GM12878 (cell line): ENCODE results near the gene SCTR. TPM values are rescaled to one million over a fixed set of nuclear protein-coding genes. Genes with fewer than 3 reads are reported as not detected.

Experiments
- ATAC-seq: fragments of 200-7000 bp; cut with Tn5 transposase; 3 replicates; pipeline ENCODE4 v1.9.1; 2020; ENCODE audit warnings: mild to moderate bottlenecking, moderate library complexity
- BruUV-seq: library from RNA; stranded (reverse); fragments of 400-500 nt; replicated peaks from 2 replicates; lab custom pipeline; 2021; lab: Mats Ljungman, UMichigan
- CTCF ChIA-PET: fragments of 300-600 bp; sonication (Branson Sonifier 250); formaldehyde crosslinking; extraction: SDS; loops from one replicate; lab custom pipeline; 2021; ENCODE audit warnings: inconsistent platforms; lab: Yijun Ruan, JAX
- POLR2A ChIA-PET: fragments of 350-600 bp; formaldehyde crosslinking; extraction: SDS; loops from one replicate; lab custom pipeline; 2021; ENCODE audit warnings: inconsistent platforms; lab: Charles Lee
- RAD21 ChIA-PET: fragments of 300-600 bp; sonication (Branson Sonifier 250); formaldehyde crosslinking; loops from one replicate; lab custom pipeline; 2023; ENCODE audit warnings: antibody characterized with exemption; ENCODE audit not compliant: unreplicated experiment; lab: Charles Lee
- SMC1A ChIA-PET: fragments of 300-600 bp; sonication (Branson Sonifier 250); formaldehyde crosslinking; loops from one replicate; lab custom pipeline; 2023; ENCODE audit not compliant: unreplicated experiment, uncharacterized antibody; lab: Charles Lee
- DNase-seq: peaks from one replicate; pipeline ENCODE4 v3.0.0-alpha.2; 2011; ENCODE audit warnings: low read depth, low spot score
- FAIRE-seq: peaks from 3 replicates; lab custom pipeline; 2011; peaks lifted over from hg19 to GRCh38; lab: Jason Lieb, UNC
- H2AFZ ChIP-seq: 2 replicates; pipeline ENCODE4 v1.6.0; 2011; ENCODE audit warnings: low read depth, low read length, control low read depth; ENCODE audit not compliant: control insufficient read depth
- H3K27ac ChIP-seq: 2 replicates; pipeline ENCODE4 v1.5.1; 2011; ENCODE audit warnings: control low read depth; ENCODE audit not compliant: control insufficient read depth, insufficient read depth
- H3K27me3 ChIP-seq, 2 experiments: replicated peaks in 1 of 2; 2 replicates each; pipeline versions ENCODE4 v1.6.0 to v1.6.1; 2011; ENCODE audit warnings: low read length in 1 of 2; ENCODE audit not compliant: control insufficient read depth in 2 of 2, insufficient read depth in 2 of 2
- H3K36me3 ChIP-seq, 2 experiments: 2 replicates each; pipeline ENCODE4 v1.5.1; 2011; ENCODE audit warnings: low read length in 1 of 2; ENCODE audit not compliant: control insufficient read depth in 2 of 2, insufficient read depth in 2 of 2
- H3K4me1 ChIP-seq: 2 replicates; pipeline ENCODE4 v1.6.1; 2011; ENCODE audit warnings: mild to moderate bottlenecking, low read length, moderate library complexity, mixed read lengths; ENCODE audit not compliant: control insufficient read depth, insufficient read depth
- H3K4me2 ChIP-seq: 2 replicates; pipeline ENCODE4 v1.6.0; 2011; ENCODE audit warnings: control low read depth; ENCODE audit not compliant: control insufficient read depth, insufficient read depth
- H3K4me3 ChIP-seq: fragments of 200-600 bp; sonication (generic); 2 replicates; pipeline ENCODE4 v1.5.1; 2016
- H3K79me2 ChIP-seq: 2 replicates; pipeline ENCODE4 v1.6.0; 2011; ENCODE audit warnings: low read length; ENCODE audit not compliant: control insufficient read depth, insufficient read depth
- H3K9ac ChIP-seq: 2 replicates; pipeline ENCODE4 v1.8.0; 2011; ENCODE audit warnings: low read length, control low read depth, mixed read lengths; ENCODE audit not compliant: control insufficient read depth, insufficient read depth
- H3K9me3 ChIP-seq: replicated peaks from 3 replicates; pipeline ENCODE4 v1.5.1; 2011; ENCODE audit warnings: mild to moderate bottlenecking, low read length; ENCODE audit not compliant: control insufficient read depth, insufficient read depth
- H4K20me1 ChIP-seq: 2 replicates; pipeline ENCODE4 v1.6.0; 2011; ENCODE audit not compliant: control insufficient read depth, insufficient read depth
- ATF3 ChIP-seq: IDR thresholded peaks from 2 replicates; pipeline ENCODE4 v1.6.1; 2011; ENCODE audit warnings: low read depth, mild to moderate bottlenecking, low read length, moderate library complexity, borderline replicate concordance; ENCODE audit errors: extremely low read depth
- CHD2 ChIP-seq: IDR thresholded peaks from 2 replicates; pipeline ENCODE4 v1.6.1; 2011; ENCODE audit warnings: low read depth, low read length, improper control_type of control experiment, borderline replicate concordance
- CTCF ChIP-seq, 3 experiments: IDR thresholded peaks in 2 of 3; conservative IDR thresholded peaks in 1 of 3; 2 replicates each; pipeline ENCODE4 v1.5.1; 2011; ENCODE audit warnings: low read depth in 3 of 3, low read length in 3 of 3, mild to moderate bottlenecking in 3 of 3, control low read depth in 2 of 3, moderate library complexity in 2 of 3, inconsistent platforms in 1 of 3, mixed read lengths in 1 of 3; ENCODE audit not compliant: control insufficient read depth in 2 of 3, insufficient read depth in 1 of 3; ENCODE audit errors: extremely low read depth in 1 of 3
- EP300 ChIP-seq, 2 experiments: fragments of 150-350 bp in 1 of 2; IDR thresholded peaks; 2 replicates each; pipeline ENCODE4 v1.6.1; 2011 to 2012; ENCODE audit warnings: low read depth in 2 of 2, low read length in 2 of 2, borderline replicate concordance in 1 of 2, improper control_type of control experiment in 1 of 2, inconsistent platforms in 1 of 2; ENCODE audit not compliant: control insufficient read depth in 1 of 2
- FOXK2 ChIP-seq: fragments of 450-650 bp; IDR thresholded peaks from 2 replicates; pipeline ENCODE4 v1.6.1; 2017; ENCODE audit warnings: mild to moderate bottlenecking, moderate library complexity
- HSF1 ChIP-seq: fragments of 150-350 bp; IDR thresholded peaks from 2 replicates; pipeline ENCODE4 v1.6.1; 2014; ENCODE audit warnings: mild to moderate bottlenecking, low read depth, low read length
- MYC ChIP-seq: IDR thresholded peaks from 2 replicates; pipeline ENCODE4 v1.6.1; 2011; ENCODE audit warnings: mild to moderate bottlenecking, low read length, moderate library complexity, inconsistent platforms; ENCODE audit not compliant: insufficient read depth, insufficient replicate concordance, insufficient read length, severe bottlenecking
- NFYB ChIP-seq: IDR thresholded peaks from 2 replicates; pipeline ENCODE4 v1.6.1; 2011; ENCODE audit warnings: low read depth, mild to moderate bottlenecking, low read length, improper control_type of control experiment, moderate library complexity; ENCODE audit not compliant: insufficient read depth
- SKIL ChIP-seq: fragments of 450-650 bp; IDR thresholded peaks from 2 replicates; pipeline ENCODE4 v1.6.1; 2017; ENCODE audit warnings: mild to moderate bottlenecking, low read depth, inconsistent platforms; ENCODE audit not compliant: poor library complexity, severe bottlenecking
- SMAD5 ChIP-seq: IDR thresholded peaks from 2 replicates; pipeline ENCODE4 v1.6.1; 2016; ENCODE audit warnings: antibody characterized with exemption, low read depth
- SMARCA5 ChIP-seq: fragments of 450-650 bp; IDR thresholded peaks from 2 replicates; pipeline ENCODE4 v1.6.1; 2017; ENCODE audit warnings: mild to moderate bottlenecking
- SRF ChIP-seq, 2 experiments: IDR thresholded peaks; 2 replicates each; pipeline ENCODE4 v1.6.1; 2011; ENCODE audit warnings: low read depth in 2 of 2, low read length in 2 of 2, mild to moderate bottlenecking in 1 of 2, moderate library complexity in 1 of 2
- STAT1 ChIP-seq: fragments of 450-650 bp; conservative IDR thresholded peaks from 2 replicates; pipeline ENCODE4 v1.6.1; 2014; ENCODE audit warnings: antibody characterized with exemption, mild to moderate bottlenecking
- STAT3 ChIP-seq: IDR thresholded peaks from 2 replicates; pipeline ENCODE4 v1.6.1; 2011; ENCODE audit warnings: low read depth, low read length, improper control_type of control experiment
- SUPT20H ChIP-seq: IDR thresholded peaks from 2 replicates; pipeline ENCODE4 v1.6.1; 2011; ENCODE audit warnings: low read depth, mild to moderate bottlenecking, low read length, moderate library complexity, borderline replicate concordance; ENCODE audit not compliant: control insufficient read depth
- WGBS: methylation state at CpG from one replicate; pipeline ENCODE4 v1.1.6; 2016; ENCODE audit warnings: low lambda C conversion rate; ENCODE audit not compliant: insufficient replicate concordance, insufficient coverage; ENCODE audit errors: missing lambda C conversion rate; 5-methylcytosine and 5-hydroxymethylcytosine counted together
- in situ Hi-C: fragments of 300-500 bp; cut with MboI; formaldehyde crosslinking; loops from 9 replicates; pipeline ENCODE4 v1.14.3; 2018; ENCODE audit warnings: mixed read lengths
- intact Hi-C: fragments of 100-400 bp; cut with micrococcal nuclease; formaldehyde crosslinking; loops from one replicate; pipeline ENCODE4 v1.14.2; 2022; ENCODE audit not compliant: unreplicated experiment
- polyA plus RNA-seq, 11 experiments: library from polyadenylated mRNA; depleted of rRNA in 4 of 11; unstranded in 6 of 11; stranded (reverse) in 5 of 11; fragments of >200 nt; fragmentation: Nextera tagmentation in 4 of 11; fragmentation: Illumina TruSeq in 1 of 11; extraction: Ambion mirVana in 4 of 11; extraction: Trizol in 1 of 11; gene quantifications; 1 replicate in 1 of 11; 2 replicates in 10 of 11; pipeline versions ENCODE4 v1.2.1 to v1.2.3, GENCODE V29; 2011 to 2016; ENCODE audit warnings: inconsistent platforms in 2 of 11, missing spikeins in 2 of 11, low read depth in 1 of 11
- total RNA-seq, 4 experiments: library from RNA; depleted of rRNA in 3 of 4; stranded (reverse); fragments of >200 nt in 3 of 4; fragmentation: Illumina TruSeq in 1 of 4; extraction: Trizol in 1 of 4; gene quantifications; 2 replicates each; pipeline versions ENCODE4 v1.2.1 to v1.2.3, GENCODE V29; 2013 to 2021

The SCTR gene
- total and polyA plus RNA-seq, 10 of the 15 experiments (the other 5 are each of a cell fraction or from before 2014, with no cell fraction given): 0.26 TPM; not detected in 9

- CTCF ChIA-PET: no interaction called here
- H3K4me2 ChIP-seq: no peak overlapping the region
- in situ Hi-C loops (no loop called here), intact Hi-C loops (loop anchor here (1.0 kb wide), 1 partner anchor 8 kb away; no protein-coding TSS in a partner anchor)
- H2AFZ ChIP-seq: no peak overlapping the region
- no peaks in the 10 kb centered on the region for H4K20me1 ChIP-seq
- FAIRE-seq (no peak), DNase-seq (no peak), ATAC-seq (no peak)
- H3K9me3 ChIP-seq: no peaks in the 10 kb centered on the region
- no peak overlapping the region for H3K4me3 ChIP-seq
- BruUV-seq: no TSS peak
- POLR2A ChIA-PET: no interaction called here
- H3K9ac ChIP-seq: no peak overlapping the region
- H3K79me2 ChIP-seq: no peaks in the 10 kb centered on the region
- H3K27ac ChIP-seq: no peak overlapping the region
- peaks cover 0 to 3% of the 10 kb centered on the region in 2 experiments; a peak in 2 of 4 replicates for H3K27me3 ChIP-seq
- SMC1A ChIA-PET: interaction anchor here (1.1 kb wide), 1 partner anchor 44 kb away, joined by 3 read pairs; no protein-coding TSS in a partner anchor
- no peaks in the 10 kb centered on the region for H3K4me1 ChIP-seq
- RAD21 ChIA-PET: no interaction called here
- H3K36me3 ChIP-seq: no peaks in the 10 kb centered on the region
- WGBS: 37% methylated on average over 12 of the region's 12 CpGs
- no peak for TF ChIP-seq STAT1
- no peak for TF ChIP-seq MYC
- no peak for TF ChIP-seq SMARCA5
- no peak for TF ChIP-seq SRF (IDR thresholded peaks at IDR 0.05; ENCODE audit: low read depth in 2 of 2, low read length in 2 of 2)
- no peak for TF ChIP-seq CTCF (IDR thresholded peaks at IDR 0.05 in 2 of 3, conservative IDR thresholded peaks at IDR 0.05 in 1 of 3; ENCODE audit: control insufficient read depth in 2 of 3, extremely low read depth in 1 of 3, insufficient read depth in 1 of 3, low read depth in 3 of 3, low read length in 3 of 3)
- no peak for TF ChIP-seq STAT3
- no peak for TF ChIP-seq HSF1
- TF ChIP-seq SMAD5: no peak
- no peak for TF ChIP-seq FOXK2
- no peak for TF ChIP-seq NFYB
- TF ChIP-seq EP300 (IDR thresholded peaks at IDR 0.05; ENCODE audit: borderline replicate concordance in 1 of 2, control insufficient read depth in 1 of 2, low read depth in 2 of 2, low read length in 2 of 2): no peak
- no peak for TF ChIP-seq SKIL
- TF ChIP-seq ATF3: no peak
- no peak for TF ChIP-seq CHD2
- TF ChIP-seq SUPT20H: no peak
Observed at GRCh38 chr2:119453972-119454593, 70.2 kb downstream of the SCTR start.
